Measurements from ENCODE around the gene MAGI2.

MAGI2 gene

DNA sequence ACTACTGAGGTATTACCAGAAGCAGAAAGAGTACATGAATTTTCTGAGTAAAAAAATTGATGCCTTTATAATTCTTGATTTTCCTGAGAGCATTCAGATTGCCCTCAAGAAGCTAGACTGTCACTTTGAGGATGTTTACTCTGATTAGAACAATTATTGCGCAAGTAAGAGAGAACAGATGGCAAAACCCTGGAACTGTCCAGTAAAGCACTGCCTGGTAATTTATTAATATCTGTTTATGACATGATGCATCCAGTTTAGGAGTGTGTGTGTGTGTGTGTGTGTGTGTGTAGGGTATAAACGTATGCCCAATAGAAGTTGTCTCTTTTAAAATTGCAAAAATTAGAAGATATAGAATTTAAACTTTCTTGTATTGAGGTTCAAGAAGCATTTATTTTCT is 1275.1 kb downstream of the MAGI2 start:
- peak; percentile 51 for DNase-seq (ENCODE audit: low read depth)

DNA sequence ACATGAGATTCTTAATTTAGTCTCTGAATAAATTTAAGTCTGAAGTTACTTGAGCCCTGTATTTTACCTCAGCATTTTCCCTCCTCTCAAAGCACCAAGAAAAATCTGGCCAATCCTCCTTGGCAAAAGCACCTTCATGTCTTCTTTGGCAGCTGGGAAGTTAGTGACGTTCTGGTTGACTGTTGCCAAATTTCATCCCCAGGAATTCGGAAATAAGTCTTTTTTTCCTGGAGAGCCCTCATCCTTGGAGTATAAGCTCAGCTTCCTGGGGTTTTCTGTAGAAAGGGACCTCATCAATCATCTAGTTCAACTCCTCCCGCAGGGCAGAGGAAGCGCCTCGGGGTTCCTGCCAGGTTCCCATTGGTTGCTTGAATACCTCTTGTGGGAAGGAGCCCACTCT is 1277.3 kb downstream of the MAGI2 start:
- DNase-seq (ENCODE audit: low read depth) = no peak

DNA sequence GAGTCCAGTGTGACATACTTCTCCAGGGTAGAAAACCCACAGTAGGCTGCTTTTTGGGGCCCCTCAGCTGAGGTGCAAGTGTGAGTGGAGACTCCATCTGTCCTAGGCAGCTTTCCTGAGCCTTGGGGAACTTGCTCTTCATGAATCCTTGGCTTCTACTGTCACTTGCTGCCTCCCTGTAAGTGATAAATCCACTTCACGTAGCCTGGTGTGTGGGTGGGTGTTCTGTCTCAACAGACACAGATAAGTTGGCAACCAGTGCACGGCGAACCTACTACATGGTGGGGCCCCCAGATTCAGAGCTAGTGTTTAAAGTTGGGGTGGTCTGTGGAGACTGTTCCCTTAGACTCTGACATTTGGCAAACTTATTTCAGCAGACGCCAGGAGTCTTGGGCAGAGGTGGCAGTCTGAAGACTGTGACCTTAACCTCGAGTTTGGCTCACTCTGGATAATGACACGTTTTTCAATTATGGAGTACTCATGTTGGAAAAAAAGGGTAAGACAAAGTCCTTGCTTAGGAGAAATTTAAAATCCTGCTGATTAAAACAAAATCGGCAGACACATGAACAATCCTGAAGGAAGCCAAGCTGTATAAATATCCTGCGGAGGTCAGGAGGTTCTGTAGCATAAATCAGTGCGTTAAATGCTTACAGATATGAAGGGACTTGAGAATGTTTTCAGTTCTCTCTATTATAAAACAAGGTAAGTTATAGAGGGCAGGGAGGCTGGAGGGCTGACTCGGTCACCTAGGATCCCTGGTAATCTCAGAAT is 1278.0 kb downstream of the MAGI2 start:
- DNase-seq (ENCODE audit: low read depth) = no peak

DNA sequence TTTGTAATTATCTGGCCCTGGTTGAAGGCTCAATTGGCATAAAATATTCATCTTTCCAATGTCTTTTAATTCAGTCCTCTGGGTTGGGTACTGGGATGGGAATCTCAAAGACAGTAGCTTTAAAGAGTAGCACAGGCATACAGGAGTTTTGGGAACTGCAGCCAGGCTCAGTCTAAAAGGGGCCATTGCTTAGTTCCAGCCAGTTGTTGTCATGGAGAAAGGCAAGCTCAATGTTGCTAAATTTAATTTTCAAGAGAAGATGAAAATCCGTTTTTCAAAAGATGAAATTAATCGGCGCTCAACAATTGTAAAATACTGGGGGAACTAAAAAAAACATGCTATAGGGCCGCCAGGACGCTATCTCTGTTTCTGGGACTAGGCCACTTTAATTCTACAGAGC is 1279.8 kb downstream of the MAGI2 start:
- no peak for DNase-seq (ENCODE audit: low read depth)

DNA sequence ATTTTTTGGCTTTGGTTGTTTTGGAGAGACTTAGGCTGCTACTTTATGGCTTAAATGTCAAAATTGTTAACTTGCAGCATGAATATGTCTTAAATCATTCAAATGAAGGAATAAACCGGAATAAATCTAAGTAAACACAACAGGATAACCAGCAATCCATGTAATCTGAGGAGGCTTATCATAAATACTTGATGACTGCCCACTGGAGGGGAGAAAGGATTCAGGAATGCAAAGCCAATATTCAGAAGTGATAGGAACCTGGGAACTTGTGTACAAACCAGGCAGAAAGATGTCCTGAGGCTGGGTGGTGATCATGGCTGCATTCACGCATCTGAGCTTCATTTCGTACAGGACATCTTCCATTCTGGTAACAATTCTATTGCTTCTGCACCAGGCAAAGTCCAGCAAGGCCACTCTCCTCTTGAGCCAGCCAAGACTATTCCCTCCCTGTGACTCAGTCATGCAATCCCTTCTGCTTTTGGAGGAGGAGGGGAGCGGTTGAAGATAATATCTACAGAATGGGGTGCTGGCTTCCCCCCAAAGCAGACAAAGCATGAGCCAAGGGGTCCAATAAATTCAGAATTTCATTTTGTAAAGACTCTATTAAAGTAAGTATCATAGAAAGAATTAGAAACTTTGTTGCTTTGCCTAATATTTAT is 1280.4 kb downstream of the MAGI2 start:
- no peak for DNase-seq (ENCODE audit: low read depth)

DNA sequence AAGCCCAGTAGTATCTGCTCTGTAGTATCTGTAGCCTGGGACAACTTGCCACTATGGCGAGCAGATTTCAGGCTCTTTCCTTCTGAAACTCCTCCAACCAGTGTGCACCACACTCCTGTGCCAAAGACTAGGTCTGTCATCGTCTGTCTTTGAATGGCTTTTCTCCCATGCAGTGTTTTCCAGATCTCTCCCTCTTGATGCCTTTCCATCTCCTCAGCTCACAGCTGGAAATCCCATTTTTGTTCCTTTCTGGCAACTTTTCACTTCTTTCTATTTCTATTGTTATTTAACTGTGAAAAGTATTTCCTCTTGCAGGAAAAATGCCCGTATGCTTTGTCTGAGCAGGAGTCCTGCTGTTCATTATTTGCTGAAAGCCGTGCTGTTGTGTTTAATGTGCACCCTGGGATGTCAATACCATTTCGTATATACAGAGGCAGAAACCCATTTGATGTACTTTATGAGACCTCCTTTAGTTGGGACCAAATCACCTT is 1281.2 kb downstream of the MAGI2 start:
- DNase-seq (ENCODE audit: low read depth) = no peak

DNA sequence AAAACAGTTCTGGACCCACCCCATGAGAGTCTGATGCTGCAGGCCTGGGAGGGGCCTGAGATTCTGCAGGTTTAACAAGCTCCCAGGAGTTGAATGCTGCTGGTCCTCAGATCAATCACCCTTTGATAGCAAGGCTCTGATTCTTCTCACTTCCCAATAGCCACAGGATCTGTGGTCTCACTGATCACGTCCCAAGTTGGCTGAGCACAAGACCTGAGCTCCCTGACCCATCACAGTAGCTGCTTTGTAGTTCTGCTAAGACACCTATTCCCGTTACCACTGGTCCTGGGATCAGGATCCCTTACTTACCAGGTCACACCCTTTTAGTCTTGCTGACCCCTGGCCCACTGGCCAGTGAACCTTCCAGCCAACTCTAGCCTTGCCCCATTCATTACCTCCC is 1282.1 kb downstream of the MAGI2 start:
- DNase-seq (ENCODE audit: low read depth) = no peak

DNA sequence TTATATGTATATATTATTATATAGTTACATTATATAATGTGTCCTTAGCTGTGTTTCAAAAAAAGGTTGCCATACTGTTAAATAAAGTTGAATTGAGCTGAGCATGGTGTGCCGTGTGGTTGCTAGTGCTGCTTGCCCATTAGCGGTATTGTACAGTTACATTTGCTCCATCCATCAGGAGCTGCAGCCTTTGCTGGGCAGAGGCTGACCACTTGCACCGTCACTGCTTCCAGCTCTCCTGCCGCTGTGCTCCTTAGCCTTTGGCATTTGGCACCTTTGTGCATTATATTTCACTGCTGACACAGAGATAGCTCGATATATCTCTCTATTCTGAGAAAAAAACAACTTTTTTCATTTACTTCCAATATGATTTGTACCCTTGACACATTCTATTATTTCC is 1282.7 kb downstream of the MAGI2 start:
- DNase-seq (ENCODE audit: low read depth) = no peak

DNA sequence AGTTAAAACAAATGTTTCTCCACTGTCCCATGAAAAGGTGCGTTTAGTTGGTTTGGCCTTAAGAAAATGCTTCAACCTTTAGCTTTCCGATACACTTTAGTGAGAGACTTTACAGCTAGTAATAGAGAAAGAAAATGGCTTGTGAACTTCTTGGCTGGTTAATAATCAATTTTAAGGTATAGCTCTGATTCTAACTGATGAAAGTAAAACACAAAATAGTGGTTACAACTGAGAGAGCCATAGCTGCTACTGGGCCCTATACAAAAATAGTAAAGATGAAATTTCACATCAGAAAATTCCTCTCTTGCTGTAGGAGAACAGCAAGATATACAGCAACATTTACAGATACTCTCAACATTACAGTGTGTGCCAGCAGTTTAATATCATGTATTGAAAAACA is 1283.5 kb downstream of the MAGI2 start:
- DNase-seq (ENCODE audit: low read depth) = no peak

DNA sequence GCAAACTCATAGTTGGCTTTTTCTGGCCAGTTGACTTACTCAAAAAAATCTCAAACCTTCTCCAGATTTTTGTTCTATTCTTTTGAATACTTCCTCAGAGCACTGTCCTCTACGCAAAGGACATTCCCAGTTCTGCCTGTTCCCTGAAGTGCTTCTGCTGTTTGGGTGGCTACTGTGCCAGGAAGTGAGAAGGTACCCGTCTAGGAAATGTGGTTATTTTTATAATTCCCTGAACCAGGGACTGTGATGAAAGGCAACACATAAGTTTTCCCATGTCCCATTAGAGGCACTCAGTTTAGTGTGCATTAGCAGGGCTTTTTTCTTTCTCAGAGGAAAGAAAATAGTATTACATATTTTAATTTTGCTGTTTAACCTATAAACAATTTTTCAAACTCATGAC is 1284.6 kb downstream of the MAGI2 start:
- DNase-seq (ENCODE audit: low read depth) = no peak

DNA sequence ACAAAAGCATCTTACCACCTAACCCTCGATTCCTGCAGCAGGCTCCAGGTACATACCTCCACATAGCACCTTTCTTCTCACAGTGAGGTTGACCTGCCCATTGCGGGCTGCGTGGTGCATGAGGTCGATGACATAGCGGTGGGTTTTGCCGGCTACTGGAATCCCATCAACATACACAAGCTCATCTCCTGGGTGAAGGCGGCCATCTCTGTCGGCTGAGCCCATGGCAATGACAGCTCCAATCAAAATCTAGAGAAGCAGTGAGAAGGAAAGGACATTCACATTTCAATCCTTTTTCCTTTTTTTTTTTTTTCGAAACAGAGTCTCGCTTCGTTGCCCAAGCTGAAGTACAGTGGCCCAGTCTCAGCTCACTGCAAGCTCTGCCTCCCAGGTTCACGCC is 1285.6 kb downstream of the MAGI2 start:
- no peak for DNase-seq (ENCODE audit: low read depth)

DNA sequence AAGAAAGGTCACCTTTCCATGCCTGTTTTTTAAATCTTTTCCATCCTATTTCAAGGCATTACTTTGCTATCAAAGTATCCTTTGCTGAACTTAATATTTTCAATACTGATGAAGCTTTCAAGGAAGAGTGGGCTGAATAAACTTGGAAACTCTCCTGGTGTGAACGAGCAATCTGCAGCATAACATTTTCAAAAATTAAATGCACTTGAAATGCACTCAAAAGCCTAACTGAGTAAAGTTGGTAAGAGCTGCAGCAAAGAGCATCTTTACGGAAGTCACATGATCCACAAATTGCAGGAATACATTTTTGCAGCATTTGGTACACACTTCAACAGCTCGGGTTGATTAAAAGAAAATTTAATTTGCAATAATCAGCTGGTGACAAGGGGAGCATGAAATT is 1287.6 kb downstream of the MAGI2 start:
- DNase-seq (ENCODE audit: low read depth) = no peak

DNA sequence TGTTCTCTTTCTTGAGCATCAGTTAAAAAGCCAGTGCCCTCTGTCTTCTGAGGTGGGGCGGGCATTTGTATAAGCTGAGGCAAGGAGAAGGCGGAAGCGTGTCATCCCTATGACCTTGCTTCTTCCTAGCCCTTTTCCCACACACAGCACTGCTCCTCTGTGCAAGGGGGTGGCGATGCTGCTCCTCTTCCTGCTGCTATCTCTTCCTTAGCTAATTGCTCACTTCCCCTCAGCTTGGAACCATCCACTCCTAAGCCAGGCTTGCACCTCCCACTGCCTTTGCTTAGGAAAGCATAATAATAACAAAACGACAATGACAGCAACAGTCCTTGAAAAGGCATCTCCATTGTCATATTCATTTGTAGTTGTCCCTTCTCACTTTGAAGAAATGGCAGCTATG is 1288.0 kb downstream of the MAGI2 start:
- DNase-seq (ENCODE audit: low read depth) = no peak

DNA sequence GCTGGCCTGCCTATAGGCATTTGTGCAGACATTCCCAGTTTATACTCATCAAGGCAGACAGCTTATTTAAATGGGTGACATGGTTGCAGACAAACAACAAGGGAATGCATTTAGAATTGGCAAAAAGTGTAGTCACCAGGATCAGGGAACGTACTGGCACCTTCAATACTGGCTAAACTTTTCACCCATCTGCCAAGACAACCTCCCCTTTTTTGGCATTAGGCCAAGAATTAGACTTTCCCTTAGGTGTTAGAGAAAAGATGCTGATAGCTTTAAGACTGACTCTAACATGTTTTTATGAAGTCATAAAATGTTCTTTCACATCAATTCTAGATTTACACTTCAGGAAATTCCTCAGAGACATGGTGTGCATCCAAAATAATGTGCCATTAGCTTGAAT is 1289.0 kb downstream of the MAGI2 start:
- no peak for DNase-seq (ENCODE audit: low read depth)

DNA sequence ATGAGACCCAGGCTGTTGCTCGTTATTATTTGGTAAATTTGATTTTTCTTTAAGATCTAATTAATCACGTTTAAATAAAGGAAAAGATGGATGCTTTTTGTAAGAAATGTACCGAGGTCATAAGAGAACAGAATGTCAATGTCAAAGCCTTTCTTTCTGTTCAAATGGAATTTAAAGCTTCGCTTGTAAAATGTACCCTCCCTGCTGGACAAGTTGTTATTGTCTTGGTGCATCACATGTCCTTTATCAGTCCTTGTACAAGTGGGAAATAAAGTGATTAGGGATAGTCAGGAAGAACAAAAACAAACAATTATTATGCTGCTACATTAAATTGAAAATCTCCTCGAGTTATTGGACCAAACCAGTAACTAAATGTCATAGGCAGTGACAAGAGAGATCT is 1291.7 kb downstream of the MAGI2 start:
- no peak for DNase-seq (ENCODE audit: low read depth)

DNA sequence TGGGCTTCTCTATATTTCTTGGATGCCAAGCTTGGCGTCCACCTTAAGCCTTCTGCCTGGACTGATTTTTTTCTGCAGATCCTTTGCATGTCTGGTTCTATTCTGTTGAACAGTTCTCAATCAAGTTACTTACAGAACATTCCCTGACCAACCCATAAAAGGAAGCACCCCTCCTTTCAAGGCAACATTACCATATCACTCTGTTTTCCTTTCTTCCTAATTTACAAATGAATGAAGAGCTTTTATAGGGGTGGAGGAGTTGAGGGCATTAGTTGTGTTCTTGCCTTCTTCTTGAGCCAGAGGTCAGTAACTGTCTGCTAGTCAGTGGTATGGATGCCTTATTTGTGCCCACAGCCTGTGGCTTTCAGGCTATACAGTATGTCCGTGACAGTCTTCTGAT is 1293.9 kb downstream of the MAGI2 start:
- no peak for DNase-seq (ENCODE audit: low read depth)

DNA sequence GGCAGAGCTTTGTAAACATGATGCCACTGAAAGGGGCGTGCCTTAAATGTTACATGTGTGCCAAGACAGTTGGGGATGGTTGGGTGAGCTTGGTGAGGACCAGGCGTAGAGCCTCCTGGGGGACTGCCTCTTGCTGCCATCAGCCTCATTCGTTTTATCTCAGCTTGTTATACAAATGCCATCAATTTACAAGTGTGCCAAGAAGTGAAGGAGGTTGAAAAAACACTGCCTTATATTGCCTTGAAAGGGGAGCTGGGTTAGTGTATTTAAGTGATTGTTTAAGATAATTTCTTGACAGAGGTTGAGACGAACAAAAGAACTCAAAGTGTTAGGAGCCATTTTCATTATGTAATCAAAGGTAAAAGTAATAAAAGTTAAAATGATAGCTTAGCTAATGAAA is 1300.2 kb downstream of the MAGI2 start:
- DNase-seq (ENCODE audit: low read depth) = no peak

DNA sequence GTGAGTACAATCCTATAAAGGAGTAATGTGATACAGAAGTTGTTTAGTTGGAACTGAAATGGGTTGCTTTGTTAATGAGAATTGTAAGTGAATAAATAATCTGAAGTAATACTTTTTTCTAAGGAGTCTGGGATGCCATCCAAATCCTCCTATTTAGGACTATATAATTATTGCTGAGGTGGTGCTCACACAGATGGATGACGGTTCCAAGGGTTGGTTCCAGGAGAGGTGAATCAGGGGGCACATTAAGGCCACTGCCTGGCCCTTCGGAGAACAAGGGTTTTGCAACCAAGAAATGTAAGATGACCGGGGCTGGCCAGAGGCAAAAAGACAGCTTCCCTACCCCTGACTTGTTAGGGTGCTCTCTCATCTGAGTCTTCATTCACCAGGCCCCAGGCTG is 1302.2 kb downstream of the MAGI2 start:
- DNase-seq (ENCODE audit: low read depth) = peak; percentile 94

DNA sequence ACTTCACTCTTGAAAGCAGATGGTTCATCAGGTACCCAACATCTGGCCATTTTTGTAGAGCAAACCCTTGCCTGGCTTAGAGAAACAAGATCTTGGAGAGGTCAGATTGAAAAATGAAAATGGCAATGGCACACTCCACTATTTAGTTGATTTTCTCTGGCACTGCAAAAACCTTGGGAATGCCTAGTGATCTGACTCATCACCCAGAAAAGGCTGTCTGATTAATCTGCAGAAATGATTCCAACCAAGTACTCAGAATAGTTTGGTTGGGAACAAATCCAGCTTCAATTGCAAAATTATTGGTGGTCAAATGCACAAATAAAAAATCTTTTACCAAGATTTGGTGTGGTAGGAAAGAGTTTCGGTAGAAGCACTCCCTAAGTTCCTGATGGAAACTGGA is 1303.7 kb downstream of the MAGI2 start:
- peak; percentile 83 for DNase-seq (ENCODE audit: low read depth)

DNA sequence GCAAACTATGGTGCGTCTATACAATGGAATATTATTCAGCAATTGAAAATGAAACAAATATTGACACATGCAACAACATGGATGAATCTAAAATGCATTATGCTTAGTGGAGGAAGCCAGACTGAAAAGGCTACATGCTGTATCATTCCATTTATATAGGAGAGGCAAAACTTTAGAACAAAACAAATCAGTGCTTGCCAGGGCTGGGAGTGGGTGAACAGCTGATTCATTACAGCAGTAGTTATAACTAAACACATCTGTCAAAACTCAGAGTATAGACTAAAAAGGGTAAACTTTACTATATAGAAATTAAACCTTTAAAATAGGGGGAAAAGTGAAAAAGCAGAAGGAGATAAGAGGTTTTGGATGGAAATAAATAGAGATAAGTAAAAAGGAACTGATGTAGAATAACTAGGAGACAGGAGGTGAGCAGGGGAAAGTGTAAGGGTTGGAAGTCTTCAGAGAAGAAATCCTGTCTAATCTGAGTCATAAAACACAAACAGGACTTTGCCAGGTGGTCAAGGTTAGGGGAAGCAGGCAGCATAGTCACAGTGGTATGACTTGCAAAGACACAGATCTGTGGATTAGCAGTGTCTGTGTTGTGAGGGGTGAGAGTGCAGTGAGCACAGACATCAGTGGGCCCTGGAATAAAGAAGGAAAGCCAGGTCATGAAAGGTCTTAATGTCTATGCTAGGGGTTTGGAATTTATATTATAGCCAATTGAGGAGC is 1305.1 kb downstream of the MAGI2 start:
- DNase-seq (ENCODE audit: low read depth) = no peak

DNA sequence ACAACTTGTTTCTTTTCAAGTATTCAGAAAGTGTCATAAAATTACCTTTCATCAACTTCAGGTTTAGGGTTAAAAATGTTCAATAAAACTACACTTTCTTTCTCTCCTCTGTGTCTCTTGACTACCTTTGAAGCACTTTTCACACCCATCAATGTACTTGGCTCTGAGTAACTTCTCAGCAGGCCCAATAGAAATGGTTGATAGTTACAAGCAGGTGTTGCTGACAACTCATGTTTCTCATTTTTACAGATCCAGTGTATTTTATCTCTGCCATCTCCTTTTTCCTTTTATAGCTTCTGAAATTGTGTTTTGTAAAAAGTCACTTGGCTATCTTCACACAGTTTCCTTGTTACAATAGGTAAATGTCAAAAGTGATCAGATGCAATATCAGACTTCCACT is 1306.9 kb downstream of the MAGI2 start:
- no peak for DNase-seq (ENCODE audit: low read depth)

DNA sequence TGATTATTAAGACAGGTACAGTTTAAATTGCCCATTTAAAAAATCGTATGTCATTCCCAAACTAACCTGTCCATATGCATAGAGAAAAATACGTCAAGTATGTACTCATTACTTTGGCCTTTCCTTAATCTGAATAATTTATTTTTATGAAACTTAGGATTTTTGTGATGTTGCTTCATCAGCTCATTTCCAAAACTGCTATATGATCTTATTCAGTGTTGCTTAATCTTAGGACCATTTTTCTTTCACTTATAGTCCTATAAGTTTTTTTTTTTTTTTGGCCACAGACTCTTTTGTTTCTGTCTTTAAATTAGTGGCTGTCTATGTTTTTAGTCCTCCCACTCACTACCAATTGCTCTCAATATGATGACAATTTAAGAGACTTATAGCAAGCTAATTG is 1309.8 kb downstream of the MAGI2 start:
- DNase-seq (ENCODE audit: low read depth) = peak; percentile 27
